Colonic mucosa (tissue), 4 donors: ENCODE measurements around the gene IRF6. TPM values are rescaled to one million over a fixed set of nuclear protein-coding genes. Genes with fewer than 3 reads are reported as not detected.

Experiments used
- DNase-seq: peaks from one replicate; pipeline ENCODE4 v3.0.0-alpha.2; 2020
- H3K27ac ChIP-seq: fragments of 200-600 bp; one replicate; pipeline ENCODE4 v1.8.0; 2021
- H3K27me3 ChIP-seq: fragments of 200-600 bp; one replicate; pipeline ENCODE4 v1.8.0; 2021
- H3K36me3 ChIP-seq: fragments of 200-600 bp; one replicate; pipeline ENCODE4 v1.8.0; 2021
- H3K4me1 ChIP-seq: fragments of 200-600 bp; one replicate; pipeline ENCODE4 v1.8.0; 2021; ENCODE audit warnings: mild to moderate bottlenecking
- H3K4me3 ChIP-seq: fragments of 200-600 bp; one replicate; pipeline ENCODE4 v1.8.0; 2021
- H3K9ac ChIP-seq, 2 donors: one replicate each; pipeline ENCODE4 v1.7.0; 2013; ENCODE audit warnings: control low read depth in 2 of 2, low read depth in 2 of 2, low read length in 2 of 2
- H3K9me3 ChIP-seq: fragments of 200-600 bp; one replicate; pipeline ENCODE4 v1.8.0; 2021
- intact Hi-C: fragments of 100-400 bp; cut with DNase I; formaldehyde crosslinking; loops from one replicate; pipeline ENCODE4 v1.14.1; 2022
- total RNA-seq, 2 donors: library from RNA; stranded (reverse); fragmentation: NEBNext Ultra II Directional in 1 of 2; extraction: Animal tissue kit (Norgen Biotek cat#: 25700) in 1 of 2; gene quantifications; one replicate each; pipeline ENCODE4 v1.2.1, GENCODE V29; 2021
- TF ChIP-seq, protein P1 (sequence below): fragments of 200-600 bp; IDR thresholded peaks from one replicate; pipeline ENCODE4 v1.8.0; 2022; ENCODE audit warnings: antibody characterized with exemption, mild to moderate bottlenecking
- donor health status: healthy.
- donor health status: DM: no; HTN: no; CAD: no.
- donor health status: DM: no; HTN: no; CAD: no.

The IRF6 gene
- total RNA-seq, 2 donors from 2014 or later: 87.5 to 133 TPM

- Histone ChIP-seq H3K4me3 (no peak overlapping the region), H3K4me1 (peaks cover 7% of the 10 kb centered on the region), H3K9me3 (no peaks in the 10 kb centered on the region), H3K36me3 (no peaks in the 10 kb centered on the region), H3K27ac (peak overlapping the region; percentile 60), H3K27me3 (no peaks in the 10 kb centered on the region), H3K9ac (no peak overlapping the region)
- TF ChIP-seq, protein P1, sequence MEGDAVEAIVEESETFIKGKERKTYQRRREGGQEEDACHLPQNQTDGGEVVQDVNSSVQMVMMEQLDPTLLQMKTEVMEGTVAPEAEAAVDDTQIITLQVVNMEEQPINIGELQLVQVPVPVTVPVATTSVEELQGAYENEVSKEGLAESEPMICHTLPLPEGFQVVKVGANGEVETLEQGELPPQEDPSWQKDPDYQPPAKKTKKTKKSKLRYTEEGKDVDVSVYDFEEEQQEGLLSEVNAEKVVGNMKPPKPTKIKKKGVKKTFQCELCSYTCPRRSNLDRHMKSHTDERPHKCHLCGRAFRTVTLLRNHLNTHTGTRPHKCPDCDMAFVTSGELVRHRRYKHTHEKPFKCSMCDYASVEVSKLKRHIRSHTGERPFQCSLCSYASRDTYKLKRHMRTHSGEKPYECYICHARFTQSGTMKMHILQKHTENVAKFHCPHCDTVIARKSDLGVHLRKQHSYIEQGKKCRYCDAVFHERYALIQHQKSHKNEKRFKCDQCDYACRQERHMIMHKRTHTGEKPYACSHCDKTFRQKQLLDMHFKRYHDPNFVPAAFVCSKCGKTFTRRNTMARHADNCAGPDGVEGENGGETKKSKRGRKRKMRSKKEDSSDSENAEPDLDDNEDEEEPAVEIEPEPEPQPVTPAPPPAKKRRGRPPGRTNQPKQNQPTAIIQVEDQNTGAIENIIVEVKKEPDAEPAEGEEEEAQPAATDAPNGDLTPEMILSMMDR: no peak
- no peak for DNase-seq
- intact Hi-C loops: no loop called here
Measured at GRCh38 chr1:209790286-209791193, 15.4 kb downstream of the IRF6 start.

- intact Hi-C loops: no loop called here
- TF ChIP-seq, protein P1: no peak
- H3K4me3 ChIP-seq: no peak overlapping the region
- peaks cover 7% of the 10 kb centered on the region for H3K4me1 ChIP-seq
- no peaks in the 10 kb centered on the region for H3K36me3 ChIP-seq
- H3K9me3 ChIP-seq: no peaks in the 10 kb centered on the region
- no peak overlapping the region for H3K27ac ChIP-seq
- no peak overlapping the region for H3K9ac ChIP-seq
- DNase-seq: no peak
- H3K27me3 ChIP-seq: no peaks in the 10 kb centered on the region
Measured at GRCh38 chr1:209789245-209789644, 16.7 kb downstream of the IRF6 start.

GRCh38 chr1:209787551-209787950 lies 18.4 kb downstream of the IRF6 start:
- H3K9me3 ChIP-seq: no peaks in the 10 kb centered on the region
- H3K9ac ChIP-seq: peak overlapping the region in 1 of 2 donors; percentile 65
- intact Hi-C loops: no loop called here
- H3K4me3 ChIP-seq: no peak overlapping the region
- H3K27me3 ChIP-seq: no peaks in the 10 kb centered on the region
- H3K4me1 ChIP-seq: peaks cover 7% of the 10 kb centered on the region
- TF ChIP-seq, protein P1: no peak
- peak; percentile 62 for DNase-seq
- H3K27ac ChIP-seq: no peak overlapping the region
- H3K36me3 ChIP-seq: no peaks in the 10 kb centered on the region

- Histone ChIP-seq H3K27me3 (no peaks in the 10 kb centered on the region), H3K9me3 (no peaks in the 10 kb centered on the region), H3K9ac (no peak overlapping the region), H3K27ac (no peak overlapping the region), H3K36me3 (no peaks in the 10 kb centered on the region), H3K4me1 (peaks cover 7% of the 10 kb centered on the region), H3K4me3 (no peak overlapping the region)
- TF ChIP-seq, protein P1: no peak
- DNase-seq: no peak
- intact Hi-C loops: no loop called here
Measured at GRCh38 chr1:209786146-209786545, 19.8 kb downstream of the IRF6 start.

DNA sequence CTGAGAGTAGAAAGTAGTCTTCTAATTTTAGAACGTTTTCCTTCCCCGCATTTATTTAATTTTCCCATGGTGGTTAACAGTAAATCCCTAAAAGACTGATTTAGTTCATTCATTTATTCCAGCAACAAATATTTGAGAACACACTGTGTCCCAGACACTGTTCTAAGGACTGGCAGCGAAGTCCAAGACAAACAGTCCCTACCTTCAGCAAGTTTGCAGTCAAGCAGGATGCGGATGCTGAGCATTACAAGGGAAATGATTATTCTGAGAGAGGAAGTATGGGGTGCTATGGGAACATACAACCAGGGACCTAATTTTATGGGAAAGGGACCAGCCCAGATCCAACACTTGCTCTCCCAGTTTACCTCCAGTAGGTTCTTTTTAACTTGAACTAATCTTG lies 20.4 kb downstream of the IRF6 start:
- Histone ChIP-seq H3K9ac (no peak overlapping the region), H3K36me3 (no peaks in the 10 kb centered on the region), H3K27me3 (no peaks in the 10 kb centered on the region), H3K9me3 (no peaks in the 10 kb centered on the region), H3K4me3 (no peak overlapping the region), H3K27ac (no peak overlapping the region), H3K4me1 (peaks cover 6% of the 10 kb centered on the region)
- intact Hi-C loops: no loop called here
- no peak for DNase-seq
- TF ChIP-seq, protein P1: no peak
